ENCODE measurements around the gene DR1. TPM values are rescaled to one million over a fixed set of nuclear protein-coding genes. Genes with fewer than 3 reads are reported as not detected.

Gene DR1
- total RNA-seq, 2 donors from 2014 or later, result 44.3 to 56.4 TPM

DNA sequence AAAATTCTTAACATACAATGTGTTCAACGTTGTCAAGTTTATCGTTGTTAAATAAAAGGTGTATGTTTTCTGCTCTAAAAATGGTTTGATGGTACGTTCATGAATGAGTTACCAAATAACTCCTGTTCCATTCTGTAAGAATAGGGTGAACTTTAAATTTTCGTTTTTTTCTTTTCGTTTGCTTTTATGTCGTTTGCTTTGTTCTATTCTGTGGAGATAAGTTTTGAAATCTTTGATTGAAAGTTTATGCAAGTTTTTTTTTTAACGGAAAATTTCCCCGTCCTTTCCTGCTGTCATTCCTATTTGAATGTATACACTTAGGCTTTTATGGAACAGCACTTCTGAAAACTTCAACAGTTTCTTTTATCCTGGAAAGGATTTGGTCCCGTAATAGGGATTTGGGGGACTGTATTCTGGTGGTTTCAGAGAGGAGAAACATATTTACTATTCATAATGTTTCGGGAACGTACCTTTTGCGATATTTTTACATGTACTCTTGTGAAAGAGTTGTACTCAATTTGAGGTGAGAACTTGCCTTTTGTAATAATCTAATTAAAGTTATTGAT lies 1.7 kb downstream of the DR1 start:
- peaks cover 4% of the 10 kb centered on the region for H3K4me1 ChIP-seq (ENCODE audit: control insufficient read depth, insufficient read depth, low read length)
- peak overlapping the region; percentile 90 for H3K4me3 ChIP-seq (ENCODE audit: low read length)
- H3K27me3 ChIP-seq (ENCODE audit: control insufficient read depth, insufficient read depth, low read length, poor library complexity, severe bottlenecking), result no peaks in the 10 kb centered on the region
- DNase-seq, result no peak
- no peaks in the 10 kb centered on the region for H3K27me3 Mint-ChIP-seq (ENCODE audit: insufficient read depth)
- peak overlapping the region; percentile 87 for H3K4me3 Mint-ChIP-seq
- no peak overlapping the region for H3K27ac Mint-ChIP-seq
- H3K36me3 ChIP-seq (ENCODE audit: control insufficient read depth, insufficient read depth, low read length), result no peaks in the 10 kb centered on the region
- peaks cover 18% of the 10 kb centered on the region for H3K4me1 Mint-ChIP-seq
- WGBS, 2 experiments (ENCODE audit: insufficient coverage in 1 of 2, insufficient read length in 1 of 2), result 4 to 6% methylated on average over 5 to 12 of the region's 12 CpGs
- no peaks in the 10 kb centered on the region for H3K9me3 ChIP-seq (ENCODE audit: control insufficient read depth, low read length)
- no peaks in the 10 kb centered on the region for H3K9me3 Mint-ChIP-seq
- TF ChIP-seq, protein P1, sequence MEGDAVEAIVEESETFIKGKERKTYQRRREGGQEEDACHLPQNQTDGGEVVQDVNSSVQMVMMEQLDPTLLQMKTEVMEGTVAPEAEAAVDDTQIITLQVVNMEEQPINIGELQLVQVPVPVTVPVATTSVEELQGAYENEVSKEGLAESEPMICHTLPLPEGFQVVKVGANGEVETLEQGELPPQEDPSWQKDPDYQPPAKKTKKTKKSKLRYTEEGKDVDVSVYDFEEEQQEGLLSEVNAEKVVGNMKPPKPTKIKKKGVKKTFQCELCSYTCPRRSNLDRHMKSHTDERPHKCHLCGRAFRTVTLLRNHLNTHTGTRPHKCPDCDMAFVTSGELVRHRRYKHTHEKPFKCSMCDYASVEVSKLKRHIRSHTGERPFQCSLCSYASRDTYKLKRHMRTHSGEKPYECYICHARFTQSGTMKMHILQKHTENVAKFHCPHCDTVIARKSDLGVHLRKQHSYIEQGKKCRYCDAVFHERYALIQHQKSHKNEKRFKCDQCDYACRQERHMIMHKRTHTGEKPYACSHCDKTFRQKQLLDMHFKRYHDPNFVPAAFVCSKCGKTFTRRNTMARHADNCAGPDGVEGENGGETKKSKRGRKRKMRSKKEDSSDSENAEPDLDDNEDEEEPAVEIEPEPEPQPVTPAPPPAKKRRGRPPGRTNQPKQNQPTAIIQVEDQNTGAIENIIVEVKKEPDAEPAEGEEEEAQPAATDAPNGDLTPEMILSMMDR (conservative IDR thresholded peaks at IDR 0.05), result no peak
- peak overlapping the region; percentile 91 for H3K9ac ChIP-seq (ENCODE audit: extremely low read depth, low read length, poor library complexity, severe bottlenecking)
- H3K27ac ChIP-seq (ENCODE audit: low read depth, low read length), result no peak overlapping the region
- peaks cover 2% of the 10 kb centered on the region for H3K36me3 Mint-ChIP-seq (ENCODE audit: low read depth)

DNA sequence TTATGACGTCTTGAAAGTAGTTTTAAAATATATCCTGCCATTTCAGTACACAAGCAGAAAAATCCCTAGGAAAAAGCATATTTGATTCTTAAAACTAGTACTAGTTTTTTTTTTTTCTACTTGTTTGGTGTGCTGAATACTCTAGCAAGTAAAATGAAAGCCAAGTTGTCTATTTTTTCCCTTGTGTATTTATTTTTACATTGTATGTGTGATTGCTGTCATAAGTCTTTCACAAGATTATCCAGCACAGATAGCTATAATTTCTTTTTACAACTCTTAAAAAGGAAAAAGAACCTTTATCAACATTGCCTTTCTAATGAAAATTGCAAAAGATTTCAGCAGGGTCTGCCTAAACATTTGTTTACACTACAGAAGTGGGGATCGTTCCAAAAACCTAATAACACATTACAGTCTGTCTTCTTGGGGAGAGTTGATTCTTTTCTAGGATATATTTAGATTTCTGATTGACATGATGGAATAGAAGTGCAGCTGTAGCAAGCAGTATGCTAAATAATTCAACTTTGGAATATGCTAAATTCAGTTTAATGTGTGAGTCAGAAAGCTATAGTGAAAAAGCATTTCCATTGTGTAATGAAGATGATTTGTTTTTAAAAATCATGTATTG lies 2.5 kb downstream of the DR1 start:
- Histone ChIP-seq H3K27ac (ENCODE audit: low read depth, low read length) (no peak overlapping the region), H3K9ac (ENCODE audit: extremely low read depth, low read length, poor library complexity, severe bottlenecking) (peak overlapping the region; percentile 91), H3K4me3 (ENCODE audit: low read length) (peak overlapping the region; percentile 90), H3K9me3 (ENCODE audit: control insufficient read depth, low read length) (no peaks in the 10 kb centered on the region), H3K4me1 (ENCODE audit: control insufficient read depth, insufficient read depth, low read length) (peaks cover 4% of the 10 kb centered on the region), H3K36me3 (ENCODE audit: control insufficient read depth, insufficient read depth, low read length) (peaks cover under 1% of the 10 kb centered on the region), H3K27me3 (ENCODE audit: control insufficient read depth, insufficient read depth, low read length, poor library complexity, severe bottlenecking) (no peaks in the 10 kb centered on the region)
- Mint-ChIP-seq H3K4me1 (peaks cover 18% of the 10 kb centered on the region), H3K9me3 (no peaks in the 10 kb centered on the region), H3K4me3 (peak overlapping the region; percentile 87), H3K36me3 (ENCODE audit: low read depth) (peaks cover 7% of the 10 kb centered on the region), H3K27me3 (ENCODE audit: insufficient read depth) (no peaks in the 10 kb centered on the region), H3K27ac (no peak overlapping the region)
- 17% methylated on average over 1 of the region's 2 CpGs; no CpG with 5 or more reads in 1 of the 2 experiments for WGBS, 2 experiments (ENCODE audit: insufficient coverage in 1 of 2, insufficient read length in 1 of 2)
- no peak for DNase-seq
- TF ChIP-seq, protein P1 (conservative IDR thresholded peaks at IDR 0.05), result no peak

DNA sequence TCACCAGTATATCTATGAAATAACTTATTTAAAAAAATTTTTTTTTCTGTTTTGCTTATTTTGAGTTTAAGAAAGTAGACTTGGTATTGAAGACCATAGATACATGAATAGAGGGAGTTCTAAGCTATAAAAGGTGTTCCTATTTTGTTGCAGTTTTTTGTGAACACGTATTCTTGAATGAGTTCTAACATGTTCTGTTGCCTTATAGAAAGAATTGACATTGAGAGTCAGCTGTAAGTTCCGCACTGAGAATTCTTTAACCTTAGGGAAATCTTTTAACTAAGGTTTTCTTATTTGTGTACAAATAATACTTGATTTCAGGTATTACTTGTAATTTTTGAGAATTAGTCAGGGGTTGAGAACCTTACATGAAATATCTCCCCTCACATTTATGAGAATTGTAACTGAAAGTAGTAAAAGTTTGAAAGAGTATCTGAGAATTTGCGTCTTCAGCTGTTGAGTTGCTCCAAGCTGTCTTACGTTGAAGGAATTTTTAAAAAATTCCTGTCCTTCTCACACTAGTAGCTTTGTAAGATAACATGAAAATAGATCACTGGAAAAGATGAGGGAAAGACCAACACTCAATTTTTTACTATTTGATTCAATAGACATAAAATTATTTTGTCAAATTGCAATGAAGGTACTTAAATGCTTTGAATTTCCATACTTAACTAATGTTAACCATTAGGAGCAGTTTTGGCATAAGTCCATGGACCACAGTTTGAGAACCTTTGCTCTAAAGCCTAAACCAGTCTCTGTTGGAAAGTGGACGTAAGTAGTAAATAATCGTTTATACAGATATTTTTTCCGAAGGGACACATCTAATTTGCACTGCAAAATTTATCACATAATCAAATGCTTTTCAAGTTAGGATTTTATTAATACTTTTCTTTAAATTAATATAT lies 3.8 kb downstream of the DR1 start:
- Mint-ChIP-seq H3K27ac (peak overlapping the region; percentile 28), H3K9me3 (no peaks in the 10 kb centered on the region), H3K4me1 (peaks cover 18% of the 10 kb centered on the region), H3K36me3 (ENCODE audit: low read depth) (peaks cover 11% of the 10 kb centered on the region), H3K27me3 (ENCODE audit: insufficient read depth) (no peaks in the 10 kb centered on the region), H3K4me3 (peak overlapping the region; percentile 87)
- no peak overlapping the region for H3K27ac ChIP-seq (ENCODE audit: low read depth, low read length)
- peak overlapping the region; percentile 90 for H3K4me3 ChIP-seq (ENCODE audit: low read length)
- H3K9ac ChIP-seq (ENCODE audit: extremely low read depth, low read length, poor library complexity, severe bottlenecking), result peak overlapping the region; percentile 91
- H3K27me3 ChIP-seq (ENCODE audit: control insufficient read depth, insufficient read depth, low read length, poor library complexity, severe bottlenecking), result no peaks in the 10 kb centered on the region
- peaks cover 13% of the 10 kb centered on the region for H3K36me3 ChIP-seq (ENCODE audit: control insufficient read depth, insufficient read depth, low read length)
- no peaks in the 10 kb centered on the region for H3K9me3 ChIP-seq (ENCODE audit: control insufficient read depth, low read length)
- DNase-seq, result no peak
- H3K4me1 ChIP-seq (ENCODE audit: control insufficient read depth, insufficient read depth, low read length), result peaks cover 4% of the 10 kb centered on the region
- 91 to 93% methylated on average over 6 to 7 of the region's 7 CpGs for WGBS, 2 experiments (ENCODE audit: insufficient coverage in 1 of 2, insufficient read length in 1 of 2)
- TF ChIP-seq, protein P1 (conservative IDR thresholded peaks at IDR 0.05), result no peak

Measured in endodermal cell (in vitro differentiated cells).